ENCODE measurements around the gene WDR76.

DNA sequence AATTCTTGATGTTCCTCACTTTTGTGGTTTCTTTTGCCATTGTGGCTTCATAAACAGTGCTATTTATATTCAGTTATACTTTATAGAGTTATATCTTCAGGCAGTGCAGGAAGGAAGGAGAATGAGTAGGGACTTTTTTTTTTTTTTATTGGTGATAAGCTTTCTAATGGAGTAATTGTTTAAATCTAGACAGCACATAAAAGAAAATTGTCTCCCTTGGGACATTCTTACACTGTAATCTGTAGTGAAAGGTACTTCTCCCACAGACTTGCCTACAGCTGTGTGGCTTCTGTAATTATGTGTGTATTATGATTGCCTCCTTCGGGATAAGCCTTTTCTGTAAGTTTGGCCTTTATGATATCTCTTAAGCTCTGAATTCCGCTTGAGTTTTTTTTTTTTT lies 41.6 kb downstream of the WDR76 start:
- no peak for TF ChIP-seq POLR2A (IDR thresholded peaks at IDR 0.05; ENCODE audit: low read depth, low read length)
- no peak for TF ChIP-seq POLR2AphosphoS5 (IDR thresholded peaks at IDR 0.05; ENCODE audit: low read depth, low read length)
